Measurements from ENCODE around the gene TMEM145. TPM values are rescaled to one million over a fixed set of nuclear protein-coding genes. Genes with fewer than 3 reads are reported as not detected.

Gene TMEM145
- total RNA-seq, 2 donors from 2014 or later, result 0.85 TPM; not detected in 1

DNA sequence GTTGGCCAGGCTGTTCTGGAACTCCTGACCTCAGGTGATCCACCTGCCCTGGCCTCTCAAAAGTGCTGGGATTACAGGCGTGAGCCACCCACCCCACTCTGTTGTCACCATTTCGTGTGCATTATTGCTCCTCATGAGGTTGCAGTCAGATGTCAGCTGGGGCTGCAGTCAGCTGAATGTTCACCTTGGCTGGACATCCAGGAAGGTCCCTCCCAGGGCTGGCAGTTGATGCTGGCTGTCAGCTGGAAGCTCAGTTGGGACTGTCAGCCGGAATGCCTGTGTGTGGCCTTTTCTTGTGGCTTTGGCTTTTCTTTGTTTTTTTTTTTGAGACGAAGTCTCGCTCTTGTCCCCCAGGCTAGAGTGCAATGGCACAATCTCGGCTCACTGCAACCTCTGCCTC is 18.9 kb downstream of the TMEM145 start:
- Histone ChIP-seq H3K27me3 (replicated peaks; ENCODE audit: insufficient read depth) (no peaks in the 10 kb centered on the region), H3K4me1 (replicated peaks) (no peaks in the 10 kb centered on the region), H3K4me3 (no peak overlapping the region), H3K36me3 (peaks cover 0 to 2% of the 10 kb centered on the region in 2 donors), H3K27ac (no peak overlapping the region), H3K9me3 (no peaks in the 10 kb centered on the region)
- intact Hi-C loops (cut with DNase I), result no loop called here
- TF ChIP-seq POLR2AphosphoS5 (IDR thresholded peaks at IDR 0.05) (no peak), POLR2A (IDR thresholded peaks at IDR 0.05) (no peak)
- TF ChIP-seq, protein P1, sequence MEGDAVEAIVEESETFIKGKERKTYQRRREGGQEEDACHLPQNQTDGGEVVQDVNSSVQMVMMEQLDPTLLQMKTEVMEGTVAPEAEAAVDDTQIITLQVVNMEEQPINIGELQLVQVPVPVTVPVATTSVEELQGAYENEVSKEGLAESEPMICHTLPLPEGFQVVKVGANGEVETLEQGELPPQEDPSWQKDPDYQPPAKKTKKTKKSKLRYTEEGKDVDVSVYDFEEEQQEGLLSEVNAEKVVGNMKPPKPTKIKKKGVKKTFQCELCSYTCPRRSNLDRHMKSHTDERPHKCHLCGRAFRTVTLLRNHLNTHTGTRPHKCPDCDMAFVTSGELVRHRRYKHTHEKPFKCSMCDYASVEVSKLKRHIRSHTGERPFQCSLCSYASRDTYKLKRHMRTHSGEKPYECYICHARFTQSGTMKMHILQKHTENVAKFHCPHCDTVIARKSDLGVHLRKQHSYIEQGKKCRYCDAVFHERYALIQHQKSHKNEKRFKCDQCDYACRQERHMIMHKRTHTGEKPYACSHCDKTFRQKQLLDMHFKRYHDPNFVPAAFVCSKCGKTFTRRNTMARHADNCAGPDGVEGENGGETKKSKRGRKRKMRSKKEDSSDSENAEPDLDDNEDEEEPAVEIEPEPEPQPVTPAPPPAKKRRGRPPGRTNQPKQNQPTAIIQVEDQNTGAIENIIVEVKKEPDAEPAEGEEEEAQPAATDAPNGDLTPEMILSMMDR (IDR thresholded peaks at IDR 0.05), result no peak
- no peak for DNase-seq (ENCODE audit: low spot score)
- 92% methylated on average over 6 of the region's 6 CpGs for WGBS

DNA sequence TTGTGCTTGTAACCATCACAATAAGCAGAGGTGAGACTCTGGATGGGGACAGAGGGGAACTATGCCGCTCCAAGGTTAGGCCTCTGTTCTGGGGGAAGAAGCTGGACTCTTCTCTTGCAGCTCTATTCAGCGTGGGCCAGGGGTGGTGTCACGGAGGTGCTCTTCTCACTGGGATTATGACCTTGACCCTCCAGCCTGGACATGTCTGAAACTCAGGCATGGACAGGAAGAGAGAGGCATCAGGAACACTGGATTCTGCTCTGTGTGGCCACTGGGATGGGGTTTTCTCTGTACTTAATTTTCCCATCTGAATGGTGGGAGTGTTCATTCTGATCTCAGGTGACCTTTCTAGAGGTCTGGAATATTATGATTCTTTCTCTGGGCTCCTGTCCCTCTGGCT is 19.9 kb downstream of the TMEM145 start:
- H3K4me3 ChIP-seq, result no peak overlapping the region
- peaks cover 0 to 3% of the 10 kb centered on the region in 2 donors for H3K36me3 ChIP-seq
- H3K27ac ChIP-seq, result no peak overlapping the region
- H3K27me3 ChIP-seq (replicated peaks; ENCODE audit: insufficient read depth), result no peaks in the 10 kb centered on the region
- DNase-seq (ENCODE audit: low spot score), result no peak
- TF ChIP-seq, protein P1 (IDR thresholded peaks at IDR 0.05), result no peak
- no peak for TF ChIP-seq POLR2A (IDR thresholded peaks at IDR 0.05)
- no peak for TF ChIP-seq POLR2AphosphoS5 (IDR thresholded peaks at IDR 0.05)
- 97% methylated on average over 3 of the region's 3 CpGs for WGBS
- intact Hi-C loops (cut with DNase I), result no loop called here
- H3K4me1 ChIP-seq (replicated peaks), result no peaks in the 10 kb centered on the region
- H3K9me3 ChIP-seq, result no peaks in the 10 kb centered on the region

DNA sequence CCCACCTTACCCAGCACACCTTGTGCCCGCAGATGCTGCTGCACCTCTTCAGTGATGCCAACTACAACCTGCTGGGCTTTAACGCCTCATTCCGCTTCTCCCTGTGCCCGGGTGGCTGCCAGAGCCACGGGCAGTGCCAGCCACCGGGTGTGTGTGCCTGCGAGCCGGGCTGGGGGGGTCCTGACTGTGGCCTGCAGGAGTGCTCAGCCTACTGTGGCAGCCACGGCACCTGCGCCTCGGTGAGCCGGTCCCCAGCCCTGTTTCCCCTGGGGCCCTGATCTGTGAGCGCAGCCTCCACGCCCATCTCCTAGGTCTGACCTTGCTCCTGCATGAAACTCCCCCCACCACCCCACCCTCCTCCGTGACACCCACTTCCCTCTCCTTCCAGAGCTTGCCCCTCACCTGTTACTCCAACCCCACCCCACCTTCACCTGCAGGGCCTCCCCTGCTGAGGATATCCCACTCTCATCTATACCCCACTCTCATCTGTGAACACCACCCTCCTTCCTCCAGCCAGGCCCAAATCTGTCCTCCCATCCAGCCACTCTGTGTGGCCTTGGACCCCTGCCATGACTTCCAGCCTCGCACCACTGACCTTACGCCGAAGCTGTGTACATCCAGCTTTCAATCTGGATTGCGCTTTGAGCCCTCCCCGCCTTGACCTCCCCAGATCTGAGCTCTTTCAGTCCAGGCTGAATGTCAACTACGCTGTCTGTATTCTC is 21.0 kb downstream of the TMEM145 start:
- H3K27me3 ChIP-seq (replicated peaks; ENCODE audit: insufficient read depth), result no peaks in the 10 kb centered on the region
- TF ChIP-seq POLR2AphosphoS5 (IDR thresholded peaks at IDR 0.05), result no peak
- TF ChIP-seq, protein P1 (IDR thresholded peaks at IDR 0.05), result no peak
- TF ChIP-seq POLR2A (IDR thresholded peaks at IDR 0.05), result no peak
- H3K4me3 ChIP-seq, result no peak overlapping the region
- 87% methylated on average over 21 of the region's 21 CpGs for WGBS
- H3K27ac ChIP-seq, result no peak overlapping the region
- intact Hi-C loops (cut with DNase I), result no loop called here
- H3K36me3 ChIP-seq, result peaks cover 0 to 3% of the 10 kb centered on the region in 2 donors
- H3K9me3 ChIP-seq, result no peaks in the 10 kb centered on the region
- no peak for DNase-seq (ENCODE audit: low spot score)
- no peaks in the 10 kb centered on the region for H3K4me1 ChIP-seq (replicated peaks)

DNA sequence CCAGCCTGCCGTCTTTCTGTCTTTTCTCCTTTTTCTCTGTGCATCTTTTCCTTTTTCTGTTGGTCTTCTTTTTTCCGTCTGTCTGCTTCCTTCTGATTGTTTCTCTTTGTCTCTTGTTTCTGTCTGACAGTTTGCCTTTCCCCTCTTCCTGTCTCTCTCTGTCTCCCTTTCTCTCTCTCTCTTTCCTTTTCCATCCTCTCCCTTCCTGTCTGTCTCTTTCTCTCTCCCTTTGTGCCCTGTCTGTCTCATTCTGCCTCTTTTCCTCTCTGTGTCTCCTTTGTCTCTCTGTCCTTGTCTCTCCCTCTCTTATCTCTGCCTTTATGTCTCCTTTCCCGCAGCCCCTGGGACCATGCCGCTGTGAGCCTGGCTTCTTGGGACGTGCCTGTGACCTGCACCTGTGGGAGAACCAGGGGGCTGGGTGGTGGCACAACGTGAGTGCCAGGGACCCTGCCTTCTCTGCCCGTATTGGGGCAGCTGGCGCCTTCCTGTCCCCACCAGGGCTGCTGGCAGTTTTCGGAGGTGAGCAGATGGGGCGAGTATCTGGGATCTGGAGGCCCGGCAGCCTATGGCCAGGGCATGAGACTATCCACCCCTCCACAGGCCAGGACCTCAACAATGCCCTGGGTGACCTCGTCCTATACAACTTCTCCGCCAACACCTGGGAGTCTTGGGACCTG is 21.7 kb downstream of the TMEM145 start:
- Histone ChIP-seq H3K9me3 (no peaks in the 10 kb centered on the region), H3K27me3 (replicated peaks; ENCODE audit: insufficient read depth) (no peaks in the 10 kb centered on the region), H3K27ac (no peak overlapping the region), H3K4me3 (no peak overlapping the region), H3K4me1 (replicated peaks) (no peaks in the 10 kb centered on the region), H3K36me3 (peaks cover 0 to 3% of the 10 kb centered on the region in 2 donors)
- TF ChIP-seq POLR2AphosphoS5 (IDR thresholded peaks at IDR 0.05) (no peak), POLR2A (IDR thresholded peaks at IDR 0.05) (no peak)
- TF ChIP-seq, protein P1 (IDR thresholded peaks at IDR 0.05), result no peak
- WGBS, result 92% methylated on average over 13 of the region's 13 CpGs
- no peak for DNase-seq (ENCODE audit: low spot score)
- intact Hi-C loops (cut with DNase I), result no loop called here

Measured in prostate gland (tissue), 2 donors.